MM.1S (cell line): Measurements from ENCODE around the gene MACROD2.

Source experiments
- DNase-seq: peaks from one replicate; pipeline ENCODE4 v3.0.0-alpha.2; 2015
- H2AFZ ChIP-seq: fragments of 300-600 bp; sonication (generic); 2 replicates; pipeline ENCODE4 v1.6.0; 2016; ENCODE audit warnings: antibody characterized with exemption, low read length
- H3F3A ChIP-seq: fragments of 300-600 bp; sonication (generic); 2 replicates; pipeline ENCODE4 v1.6.1; 2016; ENCODE audit warnings: mild to moderate bottlenecking, antibody characterized with exemption, low read length, moderate library complexity, mixed read lengths; ENCODE audit not compliant: insufficient read depth
- H3K27ac ChIP-seq: fragments of 300-600 bp; sonication (generic); 2 replicates; pipeline ENCODE4 v1.5.1; 2016; ENCODE audit warnings: mild to moderate bottlenecking, low read length
- H3K27me3 ChIP-seq: fragments of 300-600 bp; sonication (generic); replicated peaks from 2 replicates; pipeline ENCODE4 v1.6.0; 2016; ENCODE audit warnings: low read length; ENCODE audit not compliant: insufficient read depth
- H3K36me3 ChIP-seq: fragments of 300-600 bp; sonication (generic); replicated peaks from 2 replicates; pipeline ENCODE4 v1.6.1; 2016; ENCODE audit warnings: mild to moderate bottlenecking, low read length, mixed read lengths; ENCODE audit not compliant: insufficient read depth
- H3K4me1 ChIP-seq: fragments of 300-600 bp; sonication (generic); 2 replicates; pipeline ENCODE4 v1.6.1; 2016; ENCODE audit warnings: low read length, mixed read lengths
- H3K4me2 ChIP-seq: fragments of 300-600 bp; sonication (generic); 2 replicates; pipeline ENCODE4 v1.6.0; 2016; ENCODE audit warnings: low read depth, low read length
- H3K4me3 ChIP-seq: fragments of 300-600 bp; sonication (generic); 2 replicates; pipeline ENCODE4 v1.5.1; 2016; ENCODE audit warnings: low read length, mixed read lengths
- H3K79me2 ChIP-seq: fragments of 300-600 bp; sonication (generic); 2 replicates; pipeline ENCODE4 v1.6.1; 2016; ENCODE audit warnings: mixed run types, low read length, mixed read lengths
- H3K9ac ChIP-seq: fragments of 300-600 bp; sonication (generic); 2 replicates; pipeline ENCODE4 v1.6.1; 2016; ENCODE audit warnings: low read length, mixed read lengths
- H3K9me2 ChIP-seq: fragments of 300-600 bp; sonication (generic); replicated peaks from 2 replicates; pipeline ENCODE4 v1.6.1; 2016; ENCODE audit warnings: mild to moderate bottlenecking, low read length, mixed read lengths; ENCODE audit not compliant: insufficient read depth
- H3K9me3 ChIP-seq: fragments of 300-600 bp; sonication (generic); replicated peaks from 2 replicates; pipeline ENCODE4 v1.6.1; 2016; ENCODE audit warnings: mild to moderate bottlenecking, low read length, mixed read lengths; ENCODE audit not compliant: insufficient read depth
- H4K20me1 ChIP-seq: fragments of 300-600 bp; sonication (generic); 2 replicates; pipeline ENCODE4 v1.6.1; 2016; ENCODE audit warnings: mild to moderate bottlenecking, low read length, moderate library complexity, mixed read lengths; ENCODE audit not compliant: insufficient read depth
- EZH2 ChIP-seq: fragments of 300-600 bp; sonication (generic); optimal IDR thresholded peaks from 2 replicates; pipeline ENCODE3; 2017; ENCODE audit warnings: low read depth, mild to moderate bottlenecking, antibody characterized with exemption, low read length, mixed read lengths
- EZH2phosphoT487 ChIP-seq: fragments of 300-600 bp; sonication (generic); IDR thresholded peaks from 2 replicates; pipeline ENCODE4 v1.6.1; 2018; ENCODE audit warnings: antibody characterized with exemption, low read length
- TF ChIP-seq, protein P1 (sequence below): fragments of 300-600 bp; sonication (generic); IDR thresholded peaks from 2 replicates; pipeline ENCODE4 v1.5.1; 2016; ENCODE audit warnings: antibody characterized with exemption, low read length, mixed read lengths

MACROD2 gene

DNA sequence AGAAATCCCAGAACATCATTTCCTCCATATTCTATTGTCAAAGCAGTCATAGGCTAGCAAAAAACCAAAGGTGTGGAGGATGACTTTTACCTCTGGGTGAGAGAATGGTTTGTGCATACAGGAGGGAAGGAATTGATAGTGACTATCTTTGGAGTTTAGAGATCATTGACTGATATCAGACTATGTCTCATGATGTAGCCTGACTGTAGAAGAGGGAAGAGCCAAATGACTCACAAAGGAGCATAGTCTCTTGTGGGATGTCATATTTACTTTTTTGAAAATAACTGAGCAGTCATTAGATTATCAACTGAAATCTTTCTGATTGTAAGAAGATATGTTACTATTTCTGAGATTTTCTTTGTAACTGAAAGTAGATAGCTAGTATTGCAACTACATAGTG, 183.6 kb downstream of the MACROD2 start:
- DNase-seq = no peak

DNA sequence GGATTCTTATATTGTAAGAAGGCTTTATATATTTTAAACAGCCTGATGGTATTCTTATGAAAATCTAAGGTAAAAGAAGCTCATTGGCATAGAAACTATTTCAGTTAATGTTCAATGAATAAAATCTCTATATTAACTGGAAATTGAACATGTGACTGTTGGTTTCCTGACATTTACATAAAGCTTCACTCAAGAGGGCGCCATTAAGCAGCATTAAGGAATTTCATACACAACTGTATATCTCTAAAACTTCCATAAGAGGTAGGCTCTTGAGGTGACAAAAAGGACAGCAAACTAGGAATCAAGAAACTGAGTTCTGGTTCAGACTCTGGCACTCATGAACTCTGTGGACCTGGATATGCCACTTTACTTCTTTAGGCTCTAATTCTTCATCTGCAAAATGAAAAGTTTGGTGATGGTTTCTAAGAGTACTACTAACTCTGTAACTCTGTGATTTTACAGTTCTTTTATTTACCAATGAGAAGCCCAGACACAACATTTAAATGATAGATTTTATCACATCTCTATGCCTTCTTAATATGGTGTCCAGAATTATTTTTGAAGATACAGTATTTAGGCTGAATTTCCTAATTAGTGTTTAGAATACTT, 194.6 kb downstream of the MACROD2 start:
- Histone ChIP-seq H3K4me2 (no peak overlapping the region), H3K27me3 (no peaks in the 10 kb centered on the region), H3K79me2 (no peaks in the 10 kb centered on the region), H3K36me3 (no peaks in the 10 kb centered on the region), H3K9me3 (no peaks in the 10 kb centered on the region), H3K9ac (no peak overlapping the region), H3F3A (no peaks in the 10 kb centered on the region), H2AFZ (no peak overlapping the region), H3K4me1 (no peaks in the 10 kb centered on the region), H4K20me1 (no peaks in the 10 kb centered on the region), H3K4me3 (no peak overlapping the region), H3K27ac (no peak overlapping the region), H3K9me2 (no peaks in the 10 kb centered on the region)
- peak; percentile 46 for DNase-seq
- TF ChIP-seq, protein P1, sequence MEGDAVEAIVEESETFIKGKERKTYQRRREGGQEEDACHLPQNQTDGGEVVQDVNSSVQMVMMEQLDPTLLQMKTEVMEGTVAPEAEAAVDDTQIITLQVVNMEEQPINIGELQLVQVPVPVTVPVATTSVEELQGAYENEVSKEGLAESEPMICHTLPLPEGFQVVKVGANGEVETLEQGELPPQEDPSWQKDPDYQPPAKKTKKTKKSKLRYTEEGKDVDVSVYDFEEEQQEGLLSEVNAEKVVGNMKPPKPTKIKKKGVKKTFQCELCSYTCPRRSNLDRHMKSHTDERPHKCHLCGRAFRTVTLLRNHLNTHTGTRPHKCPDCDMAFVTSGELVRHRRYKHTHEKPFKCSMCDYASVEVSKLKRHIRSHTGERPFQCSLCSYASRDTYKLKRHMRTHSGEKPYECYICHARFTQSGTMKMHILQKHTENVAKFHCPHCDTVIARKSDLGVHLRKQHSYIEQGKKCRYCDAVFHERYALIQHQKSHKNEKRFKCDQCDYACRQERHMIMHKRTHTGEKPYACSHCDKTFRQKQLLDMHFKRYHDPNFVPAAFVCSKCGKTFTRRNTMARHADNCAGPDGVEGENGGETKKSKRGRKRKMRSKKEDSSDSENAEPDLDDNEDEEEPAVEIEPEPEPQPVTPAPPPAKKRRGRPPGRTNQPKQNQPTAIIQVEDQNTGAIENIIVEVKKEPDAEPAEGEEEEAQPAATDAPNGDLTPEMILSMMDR = peak; percentile 50
- TF ChIP-seq EZH2 = no peak

More for the DNA sequence above, 183.6 kb downstream of the MACROD2 start:
- Histone ChIP-seq H3K36me3 (no peaks in the 10 kb centered on the region), H3K27ac (no peak overlapping the region), H3K27me3 (no peaks in the 10 kb centered on the region), H3K79me2 (no peaks in the 10 kb centered on the region), H3K9me2 (no peaks in the 10 kb centered on the region), H2AFZ (no peak overlapping the region), H3K4me2 (no peak overlapping the region), H3K9me3 (no peaks in the 10 kb centered on the region), H3K9ac (no peak overlapping the region), H4K20me1 (no peaks in the 10 kb centered on the region), H3F3A (no peaks in the 10 kb centered on the region), H3K4me3 (no peak overlapping the region), H3K4me1 (no peaks in the 10 kb centered on the region)
- no peak for TF ChIP-seq EZH2
- TF ChIP-seq, protein P1 = no peak
- no peak for TF ChIP-seq EZH2phosphoT487

DNA sequence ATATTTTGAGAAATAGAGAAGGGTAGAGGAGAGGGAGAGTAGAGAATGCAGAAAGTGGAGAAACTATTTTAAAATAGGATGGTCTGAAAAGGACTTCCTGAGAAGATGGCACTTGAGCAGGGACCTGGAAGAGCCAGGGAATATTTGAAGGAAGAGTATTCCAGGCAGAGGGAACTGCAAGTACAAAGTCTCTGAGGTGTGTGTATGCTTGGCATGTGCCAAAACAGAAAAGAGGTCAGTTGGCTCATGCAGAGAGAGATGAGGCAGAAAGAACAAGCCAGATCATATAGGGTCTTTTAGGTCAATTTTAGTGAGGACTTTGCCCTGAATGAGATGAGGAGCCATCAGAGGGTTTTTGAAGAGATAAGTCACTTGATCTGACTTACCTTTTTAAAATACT, 196.2 kb downstream of the MACROD2 start:
- Histone ChIP-seq H3K36me3 (no peaks in the 10 kb centered on the region), H4K20me1 (no peaks in the 10 kb centered on the region), H3K4me2 (no peak overlapping the region), H3K27me3 (no peaks in the 10 kb centered on the region), H3K4me3 (no peak overlapping the region), H3K9me3 (no peaks in the 10 kb centered on the region), H3K79me2 (no peaks in the 10 kb centered on the region), H3K9ac (no peak overlapping the region), H3K4me1 (no peaks in the 10 kb centered on the region), H3K9me2 (no peaks in the 10 kb centered on the region), H3K27ac (no peak overlapping the region), H2AFZ (no peak overlapping the region), H3F3A (no peaks in the 10 kb centered on the region)
- no peak for DNase-seq
- TF ChIP-seq, protein P1 = no peak
- TF ChIP-seq EZH2phosphoT487 (no peak), EZH2 (no peak)
